Activated CD4-positive, alpha-beta T cell treated with anti-CD3 and anti-CD28 coated beads, Interleukin-2, amount 10 ng/mL, durations not matched to agents 7 days and 5 days (primary cell): ENCODE measurements around the gene CASP14. TPM values are rescaled to one million over a fixed set of nuclear protein-coding genes. Genes with fewer than 3 reads are reported as not detected.

Source experiments
- CTCF ChIA-PET: fragments of 350-600 bp; sonication (Branson Sonifier 250); formaldehyde crosslinking; loops from one replicate; lab custom pipeline; 2021; ENCODE audit warnings: antibody characterized with exemption; lab: Charles Lee
- POLR2A ChIA-PET: fragments of 350-600 bp; sonication (Branson Sonifier 250); formaldehyde crosslinking; loops from one replicate; lab custom pipeline; 2021; ENCODE audit warnings: antibody characterized with exemption; lab: Charles Lee
- DNase-seq: peaks from one replicate; pipeline ENCODE4 v3.0.0-alpha.2; 2020
- H3K27ac Mint-ChIP-seq: one replicate; pipeline ENCODE4 v1.8.0; 2021; ENCODE audit warnings: mild to moderate bottlenecking, moderate library complexity, mixed read lengths
- H3K27me3 Mint-ChIP-seq: one replicate; pipeline ENCODE4 v1.8.0; 2021; ENCODE audit warnings: mixed read lengths
- H3K36me3 Mint-ChIP-seq: one replicate; pipeline ENCODE4 v1.8.0; 2021; ENCODE audit warnings: low read depth, mixed read lengths
- H3K4me1 Mint-ChIP-seq: one replicate; pipeline ENCODE4 v1.8.0; 2021; ENCODE audit warnings: mixed read lengths
- H3K4me3 Mint-ChIP-seq: one replicate; pipeline ENCODE4 v1.8.0; 2021; ENCODE audit warnings: mild to moderate bottlenecking, moderate library complexity, mixed read lengths
- H3K9me3 Mint-ChIP-seq: one replicate; pipeline ENCODE4 v1.8.0; 2021; ENCODE audit warnings: mixed read lengths
- total RNA-seq, 2 experiments: library from RNA; stranded (reverse); gene quantifications; one replicate each; pipeline ENCODE4 v1.2.3, GENCODE V29; 2021

CASP14 gene
- total RNA-seq, 2 experiments from 2014 or later = not detected

- ChIA-PET POLR2A (no interaction called here), CTCF (interaction anchor here (1.0 kb wide), 1 partner anchor 15 kb away, joined by 3 read pairs; no protein-coding TSS in a partner anchor)
- Mint-ChIP-seq H3K9me3 (peaks cover 12% of the 10 kb centered on the region), H3K36me3 (peaks cover 3% of the 10 kb centered on the region), H3K4me1 (peaks cover 7% of the 10 kb centered on the region), H3K27ac (no peak within 1 kb of the TSS), H3K4me3 (peak within 1 kb of the TSS; percentile 53), H3K27me3 (peaks cover 23% of the 10 kb centered on the region)
- no peak for DNase-seq
These were observed 58.1 kb downstream of the CASP14 start, which contains the start of gene SYDE1 for GRCh38 chr19:15107061-15108010. Gene SYDE1, plus strand, starts transcription at chr19:15107401. Its CDS starts 33 bp downstream, at chr19:15107434.

Other genes starting within 250 kb of the CASP14 start
- gene OR7A5, start 214.3 kb upstream of the CASP14 start, total RNA-seq = not detected
- gene OR7C1, start 214.3 kb upstream of the CASP14 start, total RNA-seq = not detected
- not detected for gene OR7A10, start 200.6 kb upstream of the CASP14 start, total RNA-seq
- not detected for gene OR7A17, start 163.3 kb upstream of the CASP14 start, total RNA-seq
- not detected for gene OR7C2, start 108.0 kb upstream of the CASP14 start, total RNA-seq
- gene SLC1A6, start 69.6 kb upstream of the CASP14 start, total RNA-seq = not detected
- not detected for gene OR1I1, start 32.7 kb downstream of the CASP14 start, total RNA-seq
- gene SYDE1, start 57.9 kb downstream of the CASP14 start, total RNA-seq = under 1 TPM; 0.15 to 0.29 TPM
- not detected for gene NOTCH3, start 151.5 kb downstream of the CASP14 start, total RNA-seq
- under 1 TPM; 0.32 to 0.42 TPM for gene EPHX3, start 183.0 kb downstream of the CASP14 start, total RNA-seq